Measurements from ENCODE around the gene CORO1C.

The CORO1C gene

DNA sequence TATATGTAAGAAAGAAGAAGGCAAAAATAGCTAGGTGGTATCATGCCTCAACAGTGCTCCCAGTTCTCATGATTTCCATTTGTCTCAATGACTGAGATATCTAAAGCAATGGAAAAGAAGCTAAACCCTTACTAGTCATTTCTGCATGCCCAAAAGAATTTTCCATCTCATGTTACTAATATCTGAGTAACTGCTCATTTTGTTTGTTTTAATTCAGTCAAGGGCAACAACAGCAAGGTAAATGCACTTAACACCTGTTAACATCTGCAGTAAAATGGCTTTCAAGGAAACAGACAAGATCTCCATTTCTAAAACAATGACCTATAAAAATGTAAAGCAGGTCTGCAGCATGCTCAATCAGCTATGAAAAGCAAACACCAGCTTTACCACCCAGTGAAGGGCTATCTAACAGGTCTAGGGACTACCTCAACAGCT is 78.2 kb downstream of the CORO1C start:
- TF ChIP-seq, protein P1, sequence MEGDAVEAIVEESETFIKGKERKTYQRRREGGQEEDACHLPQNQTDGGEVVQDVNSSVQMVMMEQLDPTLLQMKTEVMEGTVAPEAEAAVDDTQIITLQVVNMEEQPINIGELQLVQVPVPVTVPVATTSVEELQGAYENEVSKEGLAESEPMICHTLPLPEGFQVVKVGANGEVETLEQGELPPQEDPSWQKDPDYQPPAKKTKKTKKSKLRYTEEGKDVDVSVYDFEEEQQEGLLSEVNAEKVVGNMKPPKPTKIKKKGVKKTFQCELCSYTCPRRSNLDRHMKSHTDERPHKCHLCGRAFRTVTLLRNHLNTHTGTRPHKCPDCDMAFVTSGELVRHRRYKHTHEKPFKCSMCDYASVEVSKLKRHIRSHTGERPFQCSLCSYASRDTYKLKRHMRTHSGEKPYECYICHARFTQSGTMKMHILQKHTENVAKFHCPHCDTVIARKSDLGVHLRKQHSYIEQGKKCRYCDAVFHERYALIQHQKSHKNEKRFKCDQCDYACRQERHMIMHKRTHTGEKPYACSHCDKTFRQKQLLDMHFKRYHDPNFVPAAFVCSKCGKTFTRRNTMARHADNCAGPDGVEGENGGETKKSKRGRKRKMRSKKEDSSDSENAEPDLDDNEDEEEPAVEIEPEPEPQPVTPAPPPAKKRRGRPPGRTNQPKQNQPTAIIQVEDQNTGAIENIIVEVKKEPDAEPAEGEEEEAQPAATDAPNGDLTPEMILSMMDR (IDR thresholded peaks at IDR 0.05; ENCODE audit: low read depth, low read length, missing control alignments) = no peak
- H3K4me3 ChIP-seq (ENCODE audit: low read depth, low read length) = no peak overlapping the region
- DNase-seq (ENCODE audit: low read depth) = no peak
- in situ Hi-C loops (cut with HindIII; ENCODE audit: low sequenced_read_pairs) = loop anchor here (25.0 kb wide), 1 partner anchor 184 kb away; no protein-coding TSS in a partner anchor

DNA sequence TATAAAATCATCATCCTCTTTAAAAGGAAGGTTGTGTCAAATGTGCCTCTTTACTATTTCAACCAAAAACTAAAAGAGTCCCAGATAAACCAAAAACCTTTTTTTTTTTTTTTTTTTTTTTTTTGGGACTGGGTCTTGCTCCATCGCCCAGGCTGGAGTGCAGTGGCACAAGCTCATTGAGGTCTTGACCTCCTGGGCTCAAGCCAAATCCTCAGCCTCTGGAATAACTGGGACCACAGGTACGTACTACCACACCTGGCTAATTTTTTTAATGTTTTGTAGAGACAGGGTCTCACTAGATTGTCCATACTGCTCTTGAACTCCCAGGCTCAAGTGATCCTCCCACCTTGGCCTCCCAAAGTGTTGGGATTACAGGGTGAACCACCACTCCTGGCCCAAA is 81.2 kb downstream of the CORO1C start:
- TF ChIP-seq, protein P1 (IDR thresholded peaks at IDR 0.05; ENCODE audit: low read depth, low read length, missing control alignments) = no peak
- H3K4me3 ChIP-seq (ENCODE audit: low read depth, low read length) = no peak overlapping the region
- in situ Hi-C loops (cut with HindIII; ENCODE audit: low sequenced_read_pairs) = loop anchor here (25.0 kb wide), 1 partner anchor 187 kb away; no protein-coding TSS in a partner anchor
- no peak for DNase-seq (ENCODE audit: low read depth)

DNA sequence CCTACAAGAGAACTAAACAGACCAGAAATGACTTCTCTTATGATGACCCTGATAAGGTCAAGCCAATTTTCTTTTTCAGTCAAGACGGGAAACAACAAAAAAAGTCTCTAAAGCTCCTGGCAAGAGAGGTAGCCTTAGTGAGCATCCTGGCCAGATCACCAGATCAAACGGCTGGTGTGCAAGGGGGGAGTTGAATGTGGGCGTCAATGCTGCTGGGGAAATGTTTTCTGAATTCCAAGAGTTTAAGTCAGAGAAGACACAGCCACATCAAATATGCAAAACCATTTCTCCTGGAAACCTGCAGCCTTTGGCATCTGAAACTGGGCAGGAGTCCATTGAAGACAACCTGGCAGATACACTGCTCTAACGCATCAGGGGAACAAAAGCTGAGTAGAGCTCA is 81.6 kb downstream of the CORO1C start:
- TF ChIP-seq, protein P1 (IDR thresholded peaks at IDR 0.05; ENCODE audit: low read depth, low read length, missing control alignments) = no peak
- H3K4me3 ChIP-seq (ENCODE audit: low read depth, low read length) = no peak overlapping the region
- in situ Hi-C loops (cut with HindIII; ENCODE audit: low sequenced_read_pairs) = loop anchor here (25.0 kb wide), 1 partner anchor 188 kb away; no protein-coding TSS in a partner anchor
- DNase-seq (ENCODE audit: low read depth) = peak; percentile 91

DNA sequence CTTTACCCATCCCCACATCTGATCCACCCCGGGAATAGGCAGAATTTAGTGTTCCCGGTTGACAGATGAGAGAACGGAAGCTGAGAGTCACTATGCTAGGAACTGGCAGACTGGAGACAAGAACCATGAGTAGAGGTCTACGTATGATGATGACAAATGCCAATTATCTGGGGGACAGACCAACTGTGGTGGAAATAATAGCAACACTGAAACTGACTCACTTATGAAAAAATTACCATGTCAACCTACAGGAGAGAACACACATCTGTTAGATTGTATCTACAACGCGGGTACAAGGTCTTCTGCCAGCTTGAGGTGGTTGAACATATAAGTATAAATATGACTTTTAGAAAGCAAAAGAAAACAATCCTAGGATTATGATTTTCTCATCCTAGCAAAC is 82.2 kb downstream of the CORO1C start:
- DNase-seq (ENCODE audit: low read depth) = no peak
- TF ChIP-seq, protein P1 (IDR thresholded peaks at IDR 0.05; ENCODE audit: low read depth, low read length, missing control alignments) = no peak
- no peak overlapping the region for H3K4me3 ChIP-seq (ENCODE audit: low read depth, low read length)
- in situ Hi-C loops (cut with HindIII; ENCODE audit: low sequenced_read_pairs) = no loop called here

DNA sequence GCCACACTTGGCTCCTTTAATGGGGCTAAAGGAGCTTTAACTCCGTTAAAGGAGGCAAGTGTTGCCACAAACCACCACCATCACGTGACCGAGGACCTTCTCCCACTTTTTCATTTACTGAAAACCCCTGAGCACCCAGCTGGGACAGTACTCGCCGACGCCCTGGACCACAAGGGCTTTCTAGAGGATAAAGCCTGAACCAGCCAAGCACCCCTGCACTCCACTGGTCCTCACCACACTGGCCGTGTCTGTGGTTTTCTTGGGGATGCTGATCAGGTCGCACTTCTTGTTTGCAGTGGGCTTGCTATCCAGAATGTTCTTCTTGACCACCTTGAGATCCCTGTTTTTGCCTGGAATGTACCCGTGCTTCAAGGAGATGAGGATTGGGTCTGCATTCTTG is 82.9 kb downstream of the CORO1C start:
- TF ChIP-seq, protein P1 (IDR thresholded peaks at IDR 0.05; ENCODE audit: low read depth, low read length, missing control alignments) = no peak
- H3K4me3 ChIP-seq (ENCODE audit: low read depth, low read length) = no peak overlapping the region
- in situ Hi-C loops (cut with HindIII; ENCODE audit: low sequenced_read_pairs) = no loop called here
- no peak for DNase-seq (ENCODE audit: low read depth)

DNA sequence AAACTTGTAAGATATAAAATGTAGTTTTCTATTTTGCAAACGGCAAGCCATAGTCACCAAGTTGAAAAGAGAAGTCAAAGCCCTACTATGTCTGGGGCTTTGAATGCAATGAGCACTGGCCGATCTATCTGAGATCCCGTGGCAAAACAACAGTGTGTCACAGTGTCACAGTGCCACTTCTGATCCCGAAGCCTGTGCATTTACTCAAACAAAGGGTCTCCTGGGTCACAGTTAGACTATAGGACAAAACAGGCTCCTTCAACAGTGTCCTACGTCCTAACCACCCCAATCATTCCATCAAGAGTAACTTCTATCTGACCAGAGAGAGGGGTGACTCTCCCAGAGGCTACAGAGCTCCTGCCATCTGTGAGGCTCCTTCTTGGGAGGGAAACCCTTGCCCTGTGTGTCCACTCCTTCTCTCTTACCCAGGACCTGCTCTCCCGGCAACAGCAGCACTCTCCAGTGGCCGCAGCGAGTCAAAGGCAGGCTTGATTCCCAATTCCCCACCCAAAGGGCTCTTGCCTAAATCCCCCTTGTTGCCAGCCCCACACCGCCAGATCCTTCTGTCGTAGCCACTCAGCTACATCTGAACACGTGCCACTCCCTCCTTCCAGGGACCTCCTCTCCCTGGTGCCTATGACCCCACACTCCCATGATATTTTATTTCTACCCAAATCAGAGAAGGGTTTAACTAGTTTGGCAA is 83.6 kb downstream of the CORO1C start:
- in situ Hi-C loops (cut with HindIII; ENCODE audit: low sequenced_read_pairs) = no loop called here
- H3K4me3 ChIP-seq (ENCODE audit: low read depth, low read length) = no peak overlapping the region

More for the DNA sequence above, 83.6 kb downstream of the CORO1C start:
- no peak for DNase-seq (ENCODE audit: low read depth)
- TF ChIP-seq, protein P1 (IDR thresholded peaks at IDR 0.05; ENCODE audit: low read depth, low read length, missing control alignments) = no peak
